GM19452 (cell line): ENCODE results near the gene CSF2.
"Not testable (repeated sequence)": the region's sequence is repeated elsewhere in the genome, so short reads cannot be mapped to it uniquely, and the experiment has no call there.

Experiments used
- ATAC-seq: cut with Tn5 transposase; IDR thresholded peaks from one replicate; pipeline ENCODE4 v1.9.1; 2021; ENCODE audit not compliant: unreplicated experiment

The CSF2 gene

GRCh38 chr5:132105688-132106087 lies 32.1 kb downstream of the CSF2 start:
- no peak for ATAC-seq

- not testable (repeated sequence) for ATAC-seq
These were observed 34.9 kb downstream of the CSF2 start for GRCh38 chr5:132108495-132108894.

- not testable (repeated sequence) for ATAC-seq
These were observed 35.4 kb downstream of the CSF2 start for GRCh38 chr5:132108957-132109356.

- ATAC-seq: no peak
These were observed 36.0 kb downstream of the CSF2 start for GRCh38 chr5:132109494-132110053.

- no peak for ATAC-seq
These were observed 36.6 kb downstream of the CSF2 start for GRCh38 chr5:132110195-132110594.

GRCh38 chr5:132110930-132111329 lies 37.3 kb downstream of the CSF2 start:
- no peak for ATAC-seq

GRCh38 chr5:132112111-132112510 lies 38.5 kb downstream of the CSF2 start:
- no peak for ATAC-seq

- ATAC-seq: no peak
These were observed 40.8 kb downstream of the CSF2 start for GRCh38 chr5:132114150-132115121.

- ATAC-seq: no peak
These were observed 41.8 kb downstream of the CSF2 start for GRCh38 chr5:132115375-132115774.

GRCh38 chr5:132116072-132116471 lies 42.5 kb downstream of the CSF2 start:
- no peak for ATAC-seq

GRCh38 chr5:132116909-132117489 lies 43.4 kb downstream of the CSF2 start:
- ATAC-seq: not testable (repeated sequence)

GRCh38 chr5:132120717-132121116 lies 47.1 kb downstream of the CSF2 start:
- not testable (repeated sequence) for ATAC-seq

GRCh38 chr5:132122971-132123370 lies 49.4 kb downstream of the CSF2 start:
- ATAC-seq: not testable (repeated sequence)

- not testable (repeated sequence) for ATAC-seq
These were observed 50.0 kb downstream of the CSF2 start for GRCh38 chr5:132123578-132123977.
